HepG2 (cell line): ENCODE data around the gene SPIRE1. TPM values are rescaled to one million over a fixed set of nuclear protein-coding genes. Genes with fewer than 3 reads are reported as not detected.

Source experiments
- ATF3 ChIP-seq: sonication (generic); formaldehyde crosslinking; IDR thresholded peaks from 2 replicates; pipeline ENCODE4 v1.4.0; 2020; ENCODE audit warnings: missing genetic modification reagents
- CC2D1A ChIP-seq: sonication (generic); formaldehyde crosslinking; IDR thresholded peaks from 2 replicates; pipeline ENCODE4 v1.8.1; 2023; ENCODE audit warnings: mild to moderate bottlenecking, missing genetic modification reagents
- CCAR2 ChIP-seq: fragments of 200-400 bp; formaldehyde crosslinking; optimal IDR thresholded peaks from 2 replicates; pipeline ENCODE3; 2018; ENCODE audit warnings: low read depth, mild to moderate bottlenecking, low read length, moderate library complexity
- HCFC1 ChIP-seq: fragments of 150-350 bp; IDR thresholded peaks from 2 replicates; pipeline ENCODE4 v1.6.1; 2014; ENCODE audit warnings: low read depth, low read length
- KAT2B ChIP-seq: fragments of 150-350 bp; IDR thresholded peaks from 2 replicates; pipeline ENCODE4 v1.6.1; 2014; ENCODE audit warnings: low read depth, low read length, borderline replicate concordance
- KLF13 ChIP-seq: sonication (generic); formaldehyde crosslinking; IDR thresholded peaks from 2 replicates; pipeline ENCODE4 v1.4.0; 2020; ENCODE audit warnings: mild to moderate bottlenecking, missing genetic modification reagents
- MEF2D ChIP-seq: sonication (generic); formaldehyde crosslinking; IDR thresholded peaks from 2 replicates; pipeline ENCODE4 v1.5.1; 2020; ENCODE audit warnings: mild to moderate bottlenecking, missing genetic modification reagents
- NR3C1 ChIP-seq: sonication (generic); formaldehyde crosslinking; IDR thresholded peaks from 2 replicates; pipeline ENCODE4 v1.4.0; 2020; ENCODE audit warnings: missing genetic modification reagents
- PAF1 ChIP-seq: IDR thresholded peaks from 2 replicates; pipeline ENCODE4 v1.6.1; 2016; ENCODE audit warnings: missing genetic modification reagents, missing compliant biosample characterization
- PHB2 ChIP-seq: fragments of 450-650 bp; IDR thresholded peaks from 2 replicates; pipeline ENCODE4 v1.6.1; 2018; ENCODE audit not compliant: partially characterized antibody
- RXRA ChIP-seq: sonication (generic); formaldehyde crosslinking; IDR thresholded peaks from 2 replicates; pipeline ENCODE4 v1.5.1; 2020; ENCODE audit warnings: missing genetic modification reagents
- SKIL ChIP-seq: sonication (generic); formaldehyde crosslinking; IDR thresholded peaks from 2 replicates; pipeline ENCODE4 v1.8.0; 2022; ENCODE audit warnings: missing genetic modification reagents, mild to moderate bottlenecking, moderate library complexity, borderline replicate concordance
- SP2 ChIP-seq: sonication (generic); formaldehyde crosslinking; IDR thresholded peaks from 2 replicates; pipeline ENCODE4 v1.5.1; 2020; ENCODE audit warnings: mild to moderate bottlenecking, missing genetic modification reagents
- TAF15 ChIP-seq: fragments of 200-400 bp; formaldehyde crosslinking; IDR thresholded peaks from one replicate; pipeline ENCODE4 v1.6.1; 2018; ENCODE audit warnings: mild to moderate bottlenecking, low read depth, low read length; ENCODE audit not compliant: poor library complexity, severe bottlenecking
- TIGD3 ChIP-seq: sonication (generic); formaldehyde crosslinking; IDR thresholded peaks from 2 replicates; pipeline ENCODE4 v1.5.1; 2020; ENCODE audit warnings: mild to moderate bottlenecking, missing genetic modification reagents, borderline replicate concordance
- TRIM24 ChIP-seq: sonication (generic); formaldehyde crosslinking; IDR thresholded peaks from 2 replicates; pipeline ENCODE4 v1.8.0; 2022; ENCODE audit warnings: mild to moderate bottlenecking, missing genetic modification reagents
- ZFP1 ChIP-seq: IDR thresholded peaks from 2 replicates; pipeline ENCODE4 v1.6.1; 2016
- ZFP90 ChIP-seq: sonication (generic); formaldehyde crosslinking; IDR thresholded peaks from 2 replicates; pipeline ENCODE4 v1.8.0; 2022; ENCODE audit warnings: missing genetic modification reagents, mild to moderate bottlenecking, inconsistent platforms, borderline replicate concordance
- ZMYM4 ChIP-seq: sonication (generic); formaldehyde crosslinking; IDR thresholded peaks from 2 replicates; pipeline ENCODE4 v1.8.1; 2023; ENCODE audit warnings: mild to moderate bottlenecking, missing genetic modification reagents
- ZNF160 ChIP-seq: sonication (generic); formaldehyde crosslinking; IDR thresholded peaks from 2 replicates; pipeline ENCODE4 v1.8.0; 2022; ENCODE audit warnings: mild to moderate bottlenecking, inconsistent platforms, missing genetic modification reagents
- ZNF329 ChIP-seq: sonication (generic); formaldehyde crosslinking; IDR thresholded peaks from 2 replicates; pipeline ENCODE4 v1.9.0; 2021; ENCODE audit warnings: low read depth, mild to moderate bottlenecking, missing genetic modification reagents
- ZNF614 ChIP-seq: IDR thresholded peaks from 2 replicates; pipeline ENCODE4 v1.6.1; 2018; ENCODE audit warnings: missing biosample characterization, missing genetic modification reagents, inconsistent platforms, borderline replicate concordance
- ZNF687 ChIP-seq: sonication (generic); formaldehyde crosslinking; IDR thresholded peaks from 2 replicates; pipeline ENCODE4 v1.5.1; 2020; ENCODE audit warnings: mild to moderate bottlenecking, missing genetic modification reagents, moderate library complexity
- ZSCAN22 ChIP-seq: sonication (generic); formaldehyde crosslinking; IDR thresholded peaks from 2 replicates; pipeline ENCODE4 v1.4.0; 2020; ENCODE audit warnings: mild to moderate bottlenecking, missing genetic modification reagents
- polyA plus RNA-seq, 8 experiments: library from polyadenylated mRNA; depleted of rRNA in 3 of 8; stranded (reverse) in 7 of 8; unstranded in 1 of 8; fragments of >200 nt; fragmentation: Illumina TruSeq in 4 of 8; extraction: Trizol in 4 of 8; gene quantifications; 2 replicates each; pipeline versions ENCODE4 v1.2.1 to v1.2.3, GENCODE V29; 2011 to 2016; ENCODE audit warnings: low read depth in 4 of 8, missing spikeins in 1 of 8, mixed read lengths in 1 of 8; ENCODE audit not compliant: insufficient read depth in 1 of 8
- total RNA-seq, 5 experiments: library from RNA; depleted of rRNA; stranded (reverse); fragments of >200 nt; fragmentation: Illumina TruSeq; extraction: Trizol; gene quantifications; 2 replicates each; pipeline ENCODE4 v1.2.3, GENCODE V29; 2016; ENCODE audit warnings: low read depth in 1 of 5

Gene SPIRE1
- total and polyA plus RNA-seq, 2 of the 13 experiments (the other 11 are each of a cell fraction or from before 2014, with no cell fraction given) = 9.9 to 21.3 TPM

- TF ChIP-seq SKIL (no peak), CC2D1A (CRISPR knock-in tag) (no peak), ZMYM4 (CRISPR knock-in tag) (no peak), ATF3 (CRISPR knock-in tag) (no peak), TIGD3 (CRISPR knock-in tag) (no peak), ZFP1 (CRISPR knock-in tag) (no peak), TAF15 (no peak), HCFC1 (no peak), CCAR2 (no peak), PHB2 (no peak), NR3C1 (CRISPR knock-in tag) (no peak), ZSCAN22 (CRISPR knock-in tag) (no peak), RXRA (no peak), MEF2D (CRISPR knock-in tag) (no peak), KAT2B (no peak), KLF13 (no peak), SP2 (CRISPR knock-in tag) (no peak), ZNF329 (CRISPR knock-in tag) (no peak), ZNF160 (CRISPR knock-in tag) (no peak; the same call in 1 of the 2 replicates), TRIM24 (CRISPR knock-in tag) (no peak), ZNF614 (CRISPR knock-in tag) (no peak), PAF1 (no peak), ZNF687 (CRISPR knock-in tag) (peak; percentile 52), ZFP90 (CRISPR knock-in tag) (no peak)
Measured at GRCh38 chr18:12657684-12658425, at the start of gene SPIRE1 (continued).
